Activated CD8-positive, alpha-beta memory T cell treated with anti-CD3 and anti-CD28 coated beads for 24 hours (primary cell): ENCODE results near the gene BAZ2B.
"Not testable (repeated sequence)": the region's sequence is repeated elsewhere in the genome, so short reads cannot be mapped to it uniquely, and the experiment has no call there.

ENCODE experiments used
- DNase-seq: peaks from one replicate; pipeline ENCODE4 v3.0.0-alpha.2; 2020

BAZ2B gene

GRCh38 chr2:159573294-159573693 lies 43.1 kb downstream of the BAZ2B start:
- no peak for DNase-seq

GRCh38 chr2:159572459-159572858 lies 43.9 kb downstream of the BAZ2B start:
- no peak for DNase-seq

- no peak for DNase-seq
Observed at GRCh38 chr2:159571540-159572260, 44.6 kb downstream of the BAZ2B start.

GRCh38 chr2:159564081-159564480 lies 52.3 kb downstream of the BAZ2B start:
- DNase-seq: no peak

GRCh38 chr2:159562248-159562647 lies 54.1 kb downstream of the BAZ2B start:
- no peak for DNase-seq

- DNase-seq: no peak
Observed at GRCh38 chr2:159561786-159562185, 54.6 kb downstream of the BAZ2B start.

- DNase-seq: no peak
Observed at GRCh38 chr2:159561242-159561641, 55.1 kb downstream of the BAZ2B start.

- no peak for DNase-seq
Observed at GRCh38 chr2:159559034-159559433, 57.3 kb downstream of the BAZ2B start.

- no peak for DNase-seq
Observed at GRCh38 chr2:159558479-159558878, 57.9 kb downstream of the BAZ2B start.

- DNase-seq: no peak
Observed at GRCh38 chr2:159557437-159558034, 58.8 kb downstream of the BAZ2B start.

- DNase-seq: no peak
Observed at GRCh38 chr2:159555651-159556392, 60.5 kb downstream of the BAZ2B start.

- DNase-seq: no peak
Observed at GRCh38 chr2:159553727-159554126, 62.6 kb downstream of the BAZ2B start.

GRCh38 chr2:159551806-159552205 lies 64.5 kb downstream of the BAZ2B start:
- DNase-seq: no peak

- DNase-seq: no peak
Observed at GRCh38 chr2:159550231-159550630, 66.1 kb downstream of the BAZ2B start.

GRCh38 chr2:159549234-159549633 lies 67.1 kb downstream of the BAZ2B start:
- no peak for DNase-seq

GRCh38 chr2:159546716-159547430 lies 69.5 kb downstream of the BAZ2B start:
- no peak for DNase-seq

- DNase-seq: no peak
Observed at GRCh38 chr2:159546039-159546438, 70.3 kb downstream of the BAZ2B start.

- no peak for DNase-seq
Observed at GRCh38 chr2:159545085-159545484, 71.3 kb downstream of the BAZ2B start.

- no peak for DNase-seq
Observed at GRCh38 chr2:159542101-159542500, 74.2 kb downstream of the BAZ2B start.

- no peak for DNase-seq
Observed at GRCh38 chr2:159539701-159540100, 76.6 kb downstream of the BAZ2B start.

- no peak for DNase-seq
Observed at GRCh38 chr2:159538801-159539200, 77.5 kb downstream of the BAZ2B start.

- DNase-seq: not testable (repeated sequence)
Observed at GRCh38 chr2:159535261-159535660, 81.1 kb downstream of the BAZ2B start.

- no peak for DNase-seq
Observed at GRCh38 chr2:159531475-159531874, 84.9 kb downstream of the BAZ2B start.
